ENCODE results near the gene SLC25A11.
A peak's percentile ranks its signal among the peaks of the same experiment; 100 is the strongest.

SLC25A11 gene

DNA sequence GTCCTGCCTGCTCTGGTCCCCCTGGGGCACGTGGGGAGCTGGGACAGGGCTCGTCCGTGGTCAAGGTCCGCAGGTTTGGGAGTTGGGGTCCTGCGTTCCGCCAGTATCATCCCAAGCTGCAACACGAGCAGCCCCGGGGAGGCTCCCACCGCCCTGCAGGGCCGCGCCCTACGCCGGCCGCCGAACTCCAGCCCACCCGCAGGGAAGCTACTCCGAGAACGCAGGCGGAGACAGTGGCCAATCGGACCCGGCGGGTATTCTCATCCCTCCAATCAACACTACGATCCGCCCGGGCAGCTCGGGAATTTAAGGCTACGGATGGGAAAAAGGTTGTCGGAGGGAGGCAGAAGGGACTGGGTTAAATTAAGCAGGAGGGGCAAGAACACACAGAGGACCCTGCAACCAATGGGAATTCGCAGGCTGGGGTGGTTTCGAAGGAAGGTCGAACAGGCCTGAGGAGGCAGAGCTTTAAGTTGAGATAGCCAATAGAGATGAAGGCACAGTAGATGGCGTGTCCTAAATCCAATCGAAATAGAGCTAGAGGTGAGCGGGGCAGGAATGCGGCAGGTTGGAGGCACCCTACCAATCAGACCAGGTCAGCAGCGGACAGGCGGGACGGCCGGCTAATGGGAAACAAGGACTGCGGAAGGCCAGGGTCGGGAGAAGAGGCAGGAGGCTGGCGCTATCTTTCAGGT lies 27.1 kb upstream of the SLC25A11 start:
- DNase-seq (ENCODE audit: low read depth in 3 of 3): peak; percentile 85 to 95 (median 92)

DNA sequence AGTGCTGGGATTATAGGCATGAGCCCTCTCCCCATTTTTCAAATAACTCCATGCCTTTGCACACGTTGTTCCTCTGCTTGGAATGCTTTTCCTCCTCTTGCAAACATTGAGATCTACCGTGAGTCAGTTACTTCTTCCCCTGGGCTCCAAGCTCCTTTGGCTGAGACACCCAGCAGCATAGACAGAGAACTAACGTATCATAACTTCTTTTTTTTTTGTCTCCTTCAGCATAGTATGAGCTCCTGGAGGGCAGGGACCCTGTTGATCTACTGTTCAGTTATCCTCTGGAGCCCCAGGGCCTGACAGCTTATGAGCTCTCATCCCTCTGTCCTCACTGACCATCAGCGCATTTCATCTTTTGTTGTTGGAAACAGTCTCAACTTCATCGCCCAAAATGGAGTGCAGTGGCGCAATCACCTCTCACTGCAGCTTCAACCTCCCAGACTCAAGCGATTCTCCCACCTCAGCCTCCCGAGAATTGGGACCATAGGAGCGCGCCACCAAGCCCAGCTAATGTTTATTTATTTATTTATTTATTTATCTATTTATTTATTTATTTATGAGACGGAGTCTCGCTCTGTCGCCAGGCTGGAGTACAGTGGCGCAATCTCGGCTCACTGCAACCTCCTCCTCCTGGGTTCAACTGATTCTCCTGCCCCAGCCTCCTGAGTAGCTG lies 25.6 kb upstream of the SLC25A11 start:
- no peak for DNase-seq (ENCODE audit: low read depth in 3 of 3)

GRCh38 chr17:4960279-4960922 lies 20.6 kb upstream of the SLC25A11 start:
- DNase-seq (ENCODE audit: low read depth in 3 of 3): no peak

DNA sequence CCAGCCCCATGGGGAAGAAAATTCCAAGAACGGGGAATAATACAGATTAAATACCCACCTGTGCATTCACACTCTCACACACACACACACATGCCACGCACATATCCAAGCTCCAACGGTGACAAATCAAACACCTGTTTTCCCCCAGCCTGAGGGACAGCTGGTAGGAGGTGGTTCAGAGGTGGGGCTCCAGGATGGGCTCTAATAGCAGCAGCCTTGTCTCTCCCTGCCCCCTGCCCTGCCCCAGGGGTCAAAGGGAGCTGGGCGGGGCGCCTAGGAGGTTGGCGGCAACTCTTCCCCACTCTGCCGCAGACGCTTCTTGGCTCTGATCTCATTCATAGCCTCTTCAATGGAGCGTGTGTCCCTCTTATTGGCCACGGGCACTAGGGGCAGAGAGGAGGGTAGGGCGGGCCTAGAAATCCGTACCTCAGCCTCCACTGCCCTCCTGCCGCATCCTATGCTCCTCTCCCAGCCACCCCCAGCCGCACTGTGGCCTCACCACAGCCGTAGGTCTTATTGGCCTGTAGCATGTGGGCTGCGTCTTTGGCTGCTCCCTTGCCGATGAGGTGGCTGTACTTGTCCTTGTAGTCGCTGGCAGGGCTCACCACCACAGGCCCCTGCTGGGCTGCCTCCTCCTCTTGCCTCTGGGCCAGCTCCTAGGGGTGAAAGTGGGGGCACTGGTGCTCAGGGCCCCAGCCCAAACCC lies 19.6 kb upstream of the SLC25A11 start:
- no peak for DNase-seq (ENCODE audit: low read depth in 3 of 3)

- DNase-seq (ENCODE audit: low read depth in 3 of 3): no peak
These were observed 18.3 kb upstream of the SLC25A11 start for GRCh38 chr17:4958102-4958501.

DNA sequence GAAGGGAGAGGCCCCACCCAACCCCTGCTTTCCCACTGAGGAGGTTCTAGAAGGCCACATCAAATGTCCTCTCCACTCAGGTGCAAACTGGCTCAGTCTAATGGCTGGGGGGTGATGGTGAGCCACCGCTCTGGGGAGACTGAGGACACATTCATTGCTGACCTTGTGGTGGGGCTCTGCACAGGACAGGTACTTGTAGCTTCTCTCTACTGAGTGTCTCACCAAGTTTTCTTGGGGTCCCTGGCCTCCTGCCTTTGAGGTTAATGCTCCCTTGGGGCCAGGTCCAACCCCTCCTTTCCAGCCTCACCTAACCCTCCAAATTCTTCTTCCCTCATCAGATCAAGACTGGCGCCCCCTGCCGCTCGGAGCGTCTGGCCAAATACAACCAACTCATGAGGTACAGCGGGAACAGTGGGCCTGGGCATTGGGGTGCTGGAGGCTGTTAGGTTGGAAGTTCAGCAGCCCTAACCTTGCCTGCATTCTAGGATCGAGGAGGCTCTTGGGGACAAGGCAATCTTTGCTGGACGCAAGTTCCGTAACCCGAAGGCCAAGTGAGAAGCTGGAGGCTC lies 16.7 kb upstream of the SLC25A11 start:
- peak in 1 of 3 experiments; percentile 59 for DNase-seq (ENCODE audit: low read depth in 3 of 3)

DNA sequence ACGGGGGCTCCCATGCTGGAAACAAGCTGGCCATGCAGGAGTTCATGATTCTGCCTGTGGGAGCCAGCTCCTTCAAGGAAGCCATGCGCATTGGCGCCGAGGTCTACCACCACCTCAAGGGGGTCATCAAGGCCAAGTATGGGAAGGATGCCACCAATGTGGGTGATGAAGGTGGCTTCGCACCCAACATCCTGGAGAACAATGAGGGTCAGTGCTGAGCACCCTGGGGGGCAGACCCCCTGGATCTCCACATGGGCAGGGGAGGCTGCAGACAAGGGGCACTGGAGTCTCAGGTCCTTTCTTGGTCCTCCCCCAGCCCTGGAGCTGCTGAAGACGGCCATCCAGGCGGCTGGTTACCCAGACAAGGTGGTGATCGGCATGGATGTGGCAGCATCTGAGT lies 15.2 kb upstream of the SLC25A11 start:
- no peak for DNase-seq (ENCODE audit: low read depth in 3 of 3)

DNA sequence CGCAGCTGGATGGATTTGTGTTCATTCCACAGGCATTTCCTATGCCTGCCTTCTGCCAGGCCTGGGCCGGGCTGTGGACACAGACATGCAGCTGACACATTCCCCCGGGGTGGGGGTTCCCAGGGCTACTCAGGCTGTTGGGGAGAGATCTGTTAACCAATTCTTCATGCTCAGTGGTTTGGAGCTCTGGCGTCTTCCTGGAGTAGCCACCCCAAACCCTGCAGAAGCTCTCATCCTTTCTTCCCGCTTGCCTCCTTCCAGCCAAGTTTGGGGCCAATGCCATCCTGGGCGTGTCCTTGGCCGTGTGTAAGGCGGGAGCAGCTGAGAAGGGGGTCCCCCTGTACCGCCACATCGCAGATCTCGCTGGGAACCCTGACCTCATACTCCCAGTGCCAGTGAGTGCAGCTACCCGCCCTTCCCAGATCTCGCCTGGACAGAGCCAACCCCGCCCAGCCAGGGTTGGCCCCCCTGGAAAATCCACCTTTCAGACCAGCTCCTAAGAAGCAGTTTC lies 13.7 kb upstream of the SLC25A11 start:
- DNase-seq (ENCODE audit: low read depth in 3 of 3): no peak

DNA sequence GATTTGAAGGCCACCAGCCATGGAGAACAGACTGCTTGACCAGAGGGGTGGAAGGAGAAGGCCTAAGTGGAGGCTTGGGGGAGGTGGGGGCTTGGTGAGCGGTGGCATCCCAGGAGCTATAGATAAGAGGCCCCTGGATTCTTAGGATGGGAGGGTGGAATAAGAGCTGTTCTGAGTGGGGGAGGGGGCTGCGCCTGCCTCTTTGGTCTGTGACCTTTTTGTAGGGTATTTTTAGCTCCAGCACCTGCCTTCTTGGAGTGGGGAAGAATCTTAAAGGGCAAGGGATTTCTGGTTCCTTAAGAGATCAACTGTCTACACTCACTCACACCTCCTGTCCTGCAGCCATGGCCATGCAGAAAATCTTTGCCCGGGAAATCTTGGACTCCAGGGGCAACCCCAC lies 11.6 kb upstream of the SLC25A11 start:
- no peak for DNase-seq (ENCODE audit: low read depth in 3 of 3)

GRCh38 chr17:4950746-4951204 lies 10.9 kb upstream of the SLC25A11 start, which contains the start of gene ENO3:
ENO3 (plus strand) TSS chr17:4951119; CDS start chr17:4951830, 711 bp downstream.
- DNase-seq (ENCODE audit: low read depth in 3 of 3): no peak

- DNase-seq (ENCODE audit: low read depth in 3 of 3): peak in 1 of 3 experiments; percentile 38
These were observed 10.4 kb upstream of the SLC25A11 start for GRCh38 chr17:4950075-4950745.

GRCh38 chr17:4949321-4950074 lies 9.7 kb upstream of the SLC25A11 start:
- peak in 2 of 3 experiments; percentile 55 to 82 for DNase-seq (ENCODE audit: low read depth in 3 of 3)

- peak in 2 of 3 experiments; percentile 67 to 76 for DNase-seq (ENCODE audit: low read depth in 3 of 3)
These were observed 9.1 kb upstream of the SLC25A11 start for GRCh38 chr17:4948931-4949320.

GRCh38 chr17:4948166-4948930 lies 8.5 kb upstream of the SLC25A11 start, which contains the start of gene PFN1:
PFN1 (minus strand) TSS chr17:4948530; CDS start chr17:4948394, 136 bp downstream.
- peak; percentile 86 to 92 (median 87) for DNase-seq (ENCODE audit: low read depth in 3 of 3)

GRCh38 chr17:4947411-4948165 lies 7.7 kb upstream of the SLC25A11 start:
- DNase-seq (ENCODE audit: low read depth in 3 of 3): peak in 1 of 3 experiments; percentile 73

GRCh38 chr17:4947010-4947410 lies 7.2 kb upstream of the SLC25A11 start:
- DNase-seq (ENCODE audit: low read depth in 3 of 3): no peak

DNA sequence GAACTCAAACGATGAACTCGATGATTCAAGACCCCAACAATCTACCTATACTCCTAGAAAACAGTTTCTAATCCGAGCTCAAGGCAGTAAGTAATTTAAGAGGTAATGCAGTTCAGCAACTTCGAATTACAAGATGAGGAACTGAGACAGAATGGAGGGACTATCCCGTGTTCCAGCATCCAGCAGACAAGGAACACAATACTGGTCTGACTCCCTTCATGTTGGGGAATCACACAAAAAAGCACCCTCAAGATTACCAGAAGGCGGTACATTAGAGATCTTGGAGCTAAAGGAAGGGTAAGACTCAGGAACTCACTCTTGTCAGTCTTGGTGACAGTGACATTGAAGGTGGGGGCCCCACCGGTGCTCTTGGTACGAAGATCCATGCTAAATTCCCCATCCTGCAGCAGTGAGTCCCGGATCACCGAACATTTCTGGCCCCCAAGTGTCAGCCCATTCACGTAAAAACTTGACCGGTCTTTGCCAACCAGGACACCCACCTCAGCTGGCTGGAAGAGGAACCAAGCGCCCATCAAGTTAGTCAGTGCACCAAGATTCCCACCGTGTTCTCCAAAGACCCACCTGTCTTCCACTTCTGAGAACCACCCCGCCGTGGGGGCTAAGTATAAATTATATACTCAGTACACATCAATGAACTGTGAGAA lies 6.6 kb upstream of the SLC25A11 start:
- no peak for DNase-seq (ENCODE audit: low read depth in 3 of 3)

DNA sequence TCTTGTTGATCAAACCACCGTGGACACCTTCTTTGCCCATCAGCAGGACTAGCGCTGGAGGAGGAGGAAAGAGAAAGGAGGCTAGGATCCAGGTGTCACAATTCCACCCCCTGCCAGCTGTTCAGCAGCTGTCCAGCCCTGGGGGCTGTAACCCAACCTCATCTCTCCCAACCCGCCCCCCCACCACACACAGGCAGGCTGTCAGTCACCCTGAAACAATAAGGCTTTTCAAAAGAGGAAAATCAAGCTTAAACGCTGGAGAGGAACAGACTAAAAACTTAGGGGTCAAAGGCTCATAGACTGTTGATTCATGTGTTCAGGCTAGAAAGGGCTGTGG lies 6.1 kb upstream of the SLC25A11 start:
- no peak for DNase-seq (ENCODE audit: low read depth in 3 of 3)
